ENCODE measurements around the gene C2orf76.
"Not testable (repeated sequence)": the region's sequence is repeated elsewhere in the genome, so short reads cannot be mapped to it uniquely, and the experiment has no call there.

Gene C2orf76

GRCh38 chr2:119293254-119293653 lies 73.4 kb downstream of the C2orf76 start:
- FAIRE-seq: no peak

- no peak for FAIRE-seq
Measured at GRCh38 chr2:119292226-119292625, 74.4 kb downstream of the C2orf76 start.

GRCh38 chr2:119291588-119292167 lies 75.0 kb downstream of the C2orf76 start:
- no peak for FAIRE-seq

GRCh38 chr2:119290859-119291587 lies 75.6 kb downstream of the C2orf76 start:
- no peak for FAIRE-seq

GRCh38 chr2:119289642-119290041 lies 77.0 kb downstream of the C2orf76 start:
- FAIRE-seq: no peak

- no peak for FAIRE-seq
Measured at GRCh38 chr2:119289093-119289492, 77.5 kb downstream of the C2orf76 start.

GRCh38 chr2:119288576-119288975 lies 78.1 kb downstream of the C2orf76 start:
- no peak for FAIRE-seq

- no peak for FAIRE-seq
Measured at GRCh38 chr2:119286661-119287060, 80.0 kb downstream of the C2orf76 start.

- no peak for FAIRE-seq
Measured at GRCh38 chr2:119283873-119284331, 82.7 kb downstream of the C2orf76 start.

GRCh38 chr2:119282996-119283511 lies 83.6 kb downstream of the C2orf76 start:
- no peak for FAIRE-seq

GRCh38 chr2:119282146-119282995 lies 84.3 kb downstream of the C2orf76 start:
- FAIRE-seq: no peak

GRCh38 chr2:119280680-119281079 lies 86.0 kb downstream of the C2orf76 start:
- FAIRE-seq: no peak

GRCh38 chr2:119279666-119280065 lies 87.0 kb downstream of the C2orf76 start:
- no peak for FAIRE-seq

- no peak for FAIRE-seq
Measured at GRCh38 chr2:119278946-119279345, 87.7 kb downstream of the C2orf76 start.

- not testable (repeated sequence) for FAIRE-seq
Measured at GRCh38 chr2:119278385-119278784, 88.2 kb downstream of the C2orf76 start.

- no peak for FAIRE-seq
Measured at GRCh38 chr2:119276864-119277263, 89.8 kb downstream of the C2orf76 start.

GRCh38 chr2:119267604-119268003 lies 99.0 kb downstream of the C2orf76 start:
- no peak for FAIRE-seq

GRCh38 chr2:119266091-119266589 lies 100.5 kb downstream of the C2orf76 start:
- no peak for FAIRE-seq

- no peak for FAIRE-seq
Measured at GRCh38 chr2:119265693-119266066, 101.0 kb downstream of the C2orf76 start.

GRCh38 chr2:119264781-119265692 lies 101.6 kb downstream of the C2orf76 start:
- no peak for FAIRE-seq

GRCh38 chr2:119263656-119264055 lies 103.0 kb downstream of the C2orf76 start:
- no peak for FAIRE-seq

GRCh38 chr2:119263025-119263424 lies 103.6 kb downstream of the C2orf76 start:
- no peak for FAIRE-seq
